HEK293 (cell line): ENCODE results near the gene MCAT.

ENCODE experiments used
- CTCF ChIP-seq: fragments of 450-650 bp; formaldehyde crosslinking; IDR thresholded peaks from 2 replicates; pipeline ENCODE4 v1.5.1; 2016; ENCODE audit warnings: missing biosample characterization, missing genetic modification characterization
- ZNF133 ChIP-seq: fragments of 450-650 bp; formaldehyde crosslinking; IDR thresholded peaks from 2 replicates; pipeline ENCODE4 v1.5.1; 2016; ENCODE audit warnings: missing biosample characterization, missing genetic modification characterization

- TF ChIP-seq CTCF (no peak), ZNF133 (tag by site-specific recombination) (no peak)
Observed at GRCh38 chr22:43191831-43192230, 48.6 kb upstream of the MCAT start.
